ENCODE measurements around the gene TMEM63A.

- TF ChIP-seq CTCF (IDR thresholded peaks at IDR 0.05) (peak; percentile 67 to 90 (median 83)), POLR2A (IDR thresholded peaks at IDR 0.05) (no peak)
Observed at GRCh38 chr1:225845571-225846259, 36.5 kb downstream of the TMEM63A start.
